Breast epithelium (tissue), 3 donors: ENCODE data around the gene FPGT.

ENCODE experiments used
- CTCF ChIP-seq, 3 donors: fragments of 450-650 bp; IDR thresholded peaks; one replicate each; pipeline ENCODE4 v1.5.1; 2016 to 2017; ENCODE audit warnings: antibody characterized with exemption in 3 of 3, mild to moderate bottlenecking in 3 of 3, moderate library complexity in 3 of 3
- POLR2A ChIP-seq: fragments of 450-650 bp; IDR thresholded peaks from one replicate; pipeline ENCODE4 v1.6.1; 2016; ENCODE audit warnings: antibody characterized with exemption, mild to moderate bottlenecking, moderate library complexity
- POLR2AphosphoS5 ChIP-seq, 3 donors: sonication (generic); formaldehyde crosslinking; IDR thresholded peaks; one replicate each; pipeline ENCODE4 v1.6.1; 2017; ENCODE audit warnings: antibody characterized with exemption in 3 of 3

- TF ChIP-seq CTCF (IDR thresholded peaks at IDR 0.05) = no peak
- TF ChIP-seq POLR2A = no peak
- no peak for TF ChIP-seq POLR2AphosphoS5 (IDR thresholded peaks at IDR 0.05)
Observed at GRCh38 chr1:74199504-74199903, 1.5 kb downstream of the FPGT start.
